Skeletal muscle satellite cell (primary cell): ENCODE measurements around the gene DMRTC2.

Source experiments
- H3K27me3 ChIP-seq: 2 replicates; pipeline ENCODE4 v1.7.0; 2013; ENCODE audit warnings: low read length; ENCODE audit not compliant: control insufficient read depth, insufficient read depth
- H3K36me3 ChIP-seq: 2 replicates; pipeline ENCODE4 v1.7.0; 2013; ENCODE audit warnings: mild to moderate bottlenecking, control low read depth, low read length; ENCODE audit not compliant: insufficient read depth
- H3K4me1 ChIP-seq: 2 replicates; pipeline ENCODE4 v1.7.0; 2013; ENCODE audit warnings: low read length; ENCODE audit not compliant: control insufficient read depth, insufficient read depth
- H3K4me2 ChIP-seq: 2 replicates; pipeline ENCODE4 v1.7.0; 2013; ENCODE audit warnings: mild to moderate bottlenecking, low read length
- H3K4me3 ChIP-seq: 2 replicates; pipeline ENCODE4 v1.7.0; 2013; ENCODE audit warnings: low read length
- H3K9ac ChIP-seq: 2 replicates; pipeline ENCODE4 v1.7.0; 2013; ENCODE audit warnings: mild to moderate bottlenecking, low read depth, low read length, moderate library complexity
- H3K9me3 ChIP-seq: replicated peaks from 2 replicates; pipeline ENCODE4 v1.7.0; 2013; ENCODE audit warnings: mild to moderate bottlenecking, control low read depth, low read length

DMRTC2 gene

DNA sequence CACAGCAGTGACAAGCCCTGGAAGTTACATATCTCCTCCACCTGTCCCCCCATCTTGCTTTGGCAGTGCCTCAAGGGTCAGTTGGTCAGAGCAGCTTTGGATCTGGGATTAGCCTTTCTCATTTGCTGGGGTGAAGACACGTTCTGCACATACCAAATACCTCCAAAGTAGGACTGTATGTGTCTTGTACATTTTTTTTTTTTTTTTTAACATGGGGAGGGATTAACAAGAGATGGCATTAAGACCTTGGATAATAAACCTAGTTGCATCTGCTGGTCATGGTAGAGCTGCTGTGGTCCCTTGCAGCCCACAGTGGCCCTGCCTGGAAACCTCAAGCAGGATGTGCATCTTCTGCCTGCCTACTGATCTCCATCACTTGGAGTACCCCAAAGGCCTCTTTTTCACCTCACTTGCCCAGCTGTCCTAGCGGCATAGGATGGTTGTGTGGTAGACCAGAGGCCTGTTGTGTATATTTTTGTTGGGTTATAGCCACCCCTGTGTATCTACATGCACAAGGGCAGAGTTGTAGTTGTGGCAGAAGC is 17.7 kb downstream of the DMRTC2 start:
- peak overlapping the region; percentile 97 for H3K4me2 ChIP-seq
- H3K9me3 ChIP-seq: no peaks in the 10 kb centered on the region
- H3K36me3 ChIP-seq: peaks cover 60% of the 10 kb centered on the region
- H3K9ac ChIP-seq: peak overlapping the region; percentile 99
- no peaks in the 10 kb centered on the region for H3K27me3 ChIP-seq
- H3K4me3 ChIP-seq: peak overlapping the region; percentile 19
- H3K4me1 ChIP-seq: peaks cover 25% of the 10 kb centered on the region

DNA sequence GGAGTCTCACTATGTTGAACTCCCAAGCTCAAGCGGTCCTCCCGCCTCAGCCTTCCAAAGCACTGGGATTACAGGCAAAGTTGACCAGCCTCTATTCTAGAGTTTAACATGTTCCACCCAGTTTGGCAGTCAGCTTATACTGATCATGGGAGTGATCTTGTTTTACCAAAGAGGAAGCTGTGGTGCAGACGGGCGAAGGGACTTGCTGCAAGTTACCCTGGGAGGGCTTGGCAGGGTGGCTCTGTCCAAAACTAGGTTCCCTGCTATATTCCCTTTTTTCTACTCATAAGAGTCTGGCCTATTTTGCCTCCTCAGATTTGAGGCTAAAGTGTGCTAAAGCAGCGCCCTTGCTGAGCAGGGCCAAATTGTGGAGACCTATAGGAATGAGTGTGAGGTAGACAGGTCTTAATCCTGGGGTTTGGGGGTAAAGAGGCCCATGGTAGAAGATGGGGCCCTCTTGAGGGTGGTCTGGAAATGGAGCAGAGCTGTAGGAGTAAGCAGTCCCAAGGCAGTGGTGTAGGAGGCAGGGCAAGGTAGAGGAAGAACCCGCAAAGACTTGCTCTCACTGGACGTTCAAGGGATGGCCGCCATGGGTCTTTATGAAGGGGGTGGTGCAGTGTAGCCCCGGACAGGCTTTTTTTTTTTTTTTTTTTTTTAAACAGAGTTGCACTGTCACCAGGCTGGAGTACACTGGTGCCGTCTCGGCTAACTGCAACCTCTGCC is 18.5 kb downstream of the DMRTC2 start:
- no peaks in the 10 kb centered on the region for H3K9me3 ChIP-seq
- H3K27me3 ChIP-seq: no peaks in the 10 kb centered on the region
- H3K36me3 ChIP-seq: peaks cover 69% of the 10 kb centered on the region
- peaks cover 25% of the 10 kb centered on the region for H3K4me1 ChIP-seq
- H3K4me3 ChIP-seq: no peak overlapping the region
- peak overlapping the region; percentile 4 for H3K9ac ChIP-seq
- H3K4me2 ChIP-seq: peak overlapping the region; percentile 97

GRCh38 chr19:41864374-41864773 is 19.5 kb downstream of the DMRTC2 start:
- Histone ChIP-seq H3K4me1 (peaks cover 25% of the 10 kb centered on the region), H3K4me3 (no peak overlapping the region), H3K9me3 (no peaks in the 10 kb centered on the region), H3K9ac (no peak overlapping the region), H3K36me3 (peaks cover 79% of the 10 kb centered on the region), H3K4me2 (peak overlapping the region; percentile 15), H3K27me3 (no peaks in the 10 kb centered on the region)

DNA sequence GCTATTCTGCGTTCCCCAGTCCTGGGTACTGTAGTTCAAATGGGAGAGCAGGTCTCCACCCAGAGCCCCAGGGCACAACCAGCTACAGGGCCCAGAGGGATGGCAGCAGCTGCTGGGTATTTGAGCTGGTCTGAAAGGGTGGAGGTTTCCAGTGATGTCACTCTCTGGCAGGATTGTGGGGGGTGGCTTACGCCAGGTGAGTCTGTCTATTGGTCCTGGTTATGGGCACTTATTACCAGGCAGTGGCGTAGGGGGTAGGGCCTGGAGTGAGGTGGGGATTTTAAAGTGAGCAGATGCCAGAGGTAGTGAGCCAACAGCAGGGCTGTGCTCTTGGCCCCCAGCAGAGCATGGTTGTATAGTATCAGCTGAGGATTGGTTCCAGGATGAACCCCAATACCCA is 21.4 kb downstream of the DMRTC2 start:
- Histone ChIP-seq H3K9me3 (no peaks in the 10 kb centered on the region), H3K4me3 (no peak overlapping the region), H3K27me3 (no peaks in the 10 kb centered on the region), H3K9ac (no peak overlapping the region), H3K36me3 (peaks cover 88% of the 10 kb centered on the region), H3K4me2 (peak overlapping the region; percentile 17), H3K4me1 (peaks cover 21% of the 10 kb centered on the region)

- H3K4me1 ChIP-seq: peaks cover 1% of the 10 kb centered on the region
Measured at GRCh38 chr19:41868120-41868988, 23.5 kb downstream of the DMRTC2 start.

DNA sequence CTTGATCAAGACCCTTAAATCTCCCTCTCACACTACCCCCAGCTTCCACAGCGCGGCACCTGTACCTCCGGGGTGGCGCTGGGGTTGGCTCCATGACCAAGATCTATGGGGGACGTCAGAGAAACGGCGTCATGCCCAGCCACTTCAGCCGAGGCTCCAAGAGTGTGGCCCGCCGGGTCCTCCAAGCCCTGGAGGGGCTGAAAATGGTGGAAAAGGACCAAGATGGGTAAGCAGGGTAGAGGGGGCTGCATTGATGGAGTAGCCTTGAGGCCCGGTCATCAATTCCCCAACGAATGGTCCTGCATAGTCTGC is 24.1 kb downstream of the DMRTC2 start:
- H3K4me3 ChIP-seq: no peak overlapping the region
- H3K9ac ChIP-seq: no peak overlapping the region
- H3K36me3 ChIP-seq: peaks cover 78% of the 10 kb centered on the region
- no peaks in the 10 kb centered on the region for H3K27me3 ChIP-seq
- H3K4me1 ChIP-seq: no peaks in the 10 kb centered on the region
- H3K4me2 ChIP-seq: no peak overlapping the region
- no peaks in the 10 kb centered on the region for H3K9me3 ChIP-seq

More at GRCh38 chr19:41868120-41868988, 23.5 kb downstream of the DMRTC2 start:
- Histone ChIP-seq H3K4me3 (no peak overlapping the region), H3K36me3 (peaks cover 81% of the 10 kb centered on the region), H3K9me3 (no peaks in the 10 kb centered on the region), H3K4me2 (no peak overlapping the region), H3K27me3 (no peaks in the 10 kb centered on the region), H3K9ac (peak overlapping the region; percentile 13)

GRCh38 chr19:41869374-41869955 is 24.6 kb downstream of the DMRTC2 start:
- Histone ChIP-seq H3K4me3 (no peak overlapping the region), H3K4me1 (no peaks in the 10 kb centered on the region), H3K9me3 (no peaks in the 10 kb centered on the region), H3K4me2 (no peak overlapping the region), H3K27me3 (no peaks in the 10 kb centered on the region), H3K9ac (no peak overlapping the region), H3K36me3 (peaks cover 72% of the 10 kb centered on the region)

- H3K4me1 ChIP-seq: no peaks in the 10 kb centered on the region
- no peaks in the 10 kb centered on the region for H3K27me3 ChIP-seq
- H3K4me2 ChIP-seq: no peak overlapping the region
- H3K4me3 ChIP-seq: no peak overlapping the region
- no peak overlapping the region for H3K9ac ChIP-seq
- H3K36me3 ChIP-seq: peaks cover 63% of the 10 kb centered on the region
- H3K9me3 ChIP-seq: no peaks in the 10 kb centered on the region
Measured at GRCh38 chr19:41870401-41870873, 25.6 kb downstream of the DMRTC2 start.

GRCh38 chr19:41871573-41872383 is 26.9 kb downstream of the DMRTC2 start:
- peaks cover 56% of the 10 kb centered on the region for H3K36me3 ChIP-seq
- H3K9me3 ChIP-seq: no peaks in the 10 kb centered on the region
- no peaks in the 10 kb centered on the region for H3K27me3 ChIP-seq
- H3K4me2 ChIP-seq: no peak overlapping the region
- H3K9ac ChIP-seq: no peak overlapping the region
- no peak overlapping the region for H3K4me3 ChIP-seq
- H3K4me1 ChIP-seq: no peaks in the 10 kb centered on the region

GRCh38 chr19:41872384-41872774 is 27.5 kb downstream of the DMRTC2 start:
- Histone ChIP-seq H3K4me2 (no peak overlapping the region), H3K9me3 (no peaks in the 10 kb centered on the region), H3K27me3 (peaks cover 3% of the 10 kb centered on the region), H3K4me3 (no peak overlapping the region), H3K4me1 (no peaks in the 10 kb centered on the region), H3K36me3 (peaks cover 51% of the 10 kb centered on the region), H3K9ac (no peak overlapping the region)
